ENCODE data around the gene PMF1.
"Not testable (repeated sequence)": the region's sequence is repeated elsewhere in the genome, so short reads cannot be mapped to it uniquely, and the experiment has no call there.

Gene PMF1

DNA sequence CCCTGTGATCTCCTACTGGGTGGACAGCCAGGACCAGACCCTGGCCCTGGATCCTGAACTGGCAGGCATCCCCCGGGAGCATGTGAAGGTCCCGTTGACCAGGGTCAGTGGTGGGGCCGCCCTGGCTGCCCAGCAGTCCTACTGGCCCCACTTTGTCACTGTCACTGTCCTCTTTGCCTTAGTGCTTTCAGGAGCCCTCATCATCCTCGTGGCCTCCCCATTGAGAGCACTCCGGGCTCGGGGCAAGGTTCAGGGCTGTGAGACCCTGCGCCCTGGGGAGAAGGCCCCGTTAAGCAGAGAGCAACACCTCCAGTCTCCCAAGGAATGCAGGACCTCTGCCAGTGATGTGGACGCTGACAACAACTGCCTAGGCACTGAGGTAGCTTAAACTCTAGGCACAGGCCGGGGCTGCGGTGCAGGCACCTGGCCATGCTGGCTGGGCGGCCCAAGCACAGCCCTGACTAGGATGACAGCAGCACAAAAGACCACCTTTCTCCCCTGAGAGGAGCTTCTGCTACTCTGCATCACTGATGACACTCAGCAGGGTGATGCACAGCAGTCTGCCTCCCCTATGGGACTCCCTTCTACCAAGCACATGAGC, 36.1 kb upstream of the PMF1 start:
- DNase-seq (ENCODE audit: low read depth): no peak
- in situ Hi-C loops (cut with HindIII; ENCODE audit: low sequenced_read_pairs): no loop called here
- no peak overlapping the region for H3K4me3 ChIP-seq (ENCODE audit: low read depth, low read length)
- TF ChIP-seq, protein P1, sequence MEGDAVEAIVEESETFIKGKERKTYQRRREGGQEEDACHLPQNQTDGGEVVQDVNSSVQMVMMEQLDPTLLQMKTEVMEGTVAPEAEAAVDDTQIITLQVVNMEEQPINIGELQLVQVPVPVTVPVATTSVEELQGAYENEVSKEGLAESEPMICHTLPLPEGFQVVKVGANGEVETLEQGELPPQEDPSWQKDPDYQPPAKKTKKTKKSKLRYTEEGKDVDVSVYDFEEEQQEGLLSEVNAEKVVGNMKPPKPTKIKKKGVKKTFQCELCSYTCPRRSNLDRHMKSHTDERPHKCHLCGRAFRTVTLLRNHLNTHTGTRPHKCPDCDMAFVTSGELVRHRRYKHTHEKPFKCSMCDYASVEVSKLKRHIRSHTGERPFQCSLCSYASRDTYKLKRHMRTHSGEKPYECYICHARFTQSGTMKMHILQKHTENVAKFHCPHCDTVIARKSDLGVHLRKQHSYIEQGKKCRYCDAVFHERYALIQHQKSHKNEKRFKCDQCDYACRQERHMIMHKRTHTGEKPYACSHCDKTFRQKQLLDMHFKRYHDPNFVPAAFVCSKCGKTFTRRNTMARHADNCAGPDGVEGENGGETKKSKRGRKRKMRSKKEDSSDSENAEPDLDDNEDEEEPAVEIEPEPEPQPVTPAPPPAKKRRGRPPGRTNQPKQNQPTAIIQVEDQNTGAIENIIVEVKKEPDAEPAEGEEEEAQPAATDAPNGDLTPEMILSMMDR (IDR thresholded peaks at IDR 0.05; ENCODE audit: low read depth, low read length, missing control alignments): no peak

GRCh38 chr1:156177919-156178654, 34.7 kb upstream of the PMF1 start:
- DNase-seq (ENCODE audit: low read depth): no peak
- in situ Hi-C loops (cut with HindIII; ENCODE audit: low sequenced_read_pairs): no loop called here
- H3K4me3 ChIP-seq (ENCODE audit: low read depth, low read length): no peak overlapping the region
- TF ChIP-seq, protein P1 (IDR thresholded peaks at IDR 0.05; ENCODE audit: low read depth, low read length, missing control alignments): no peak

DNA sequence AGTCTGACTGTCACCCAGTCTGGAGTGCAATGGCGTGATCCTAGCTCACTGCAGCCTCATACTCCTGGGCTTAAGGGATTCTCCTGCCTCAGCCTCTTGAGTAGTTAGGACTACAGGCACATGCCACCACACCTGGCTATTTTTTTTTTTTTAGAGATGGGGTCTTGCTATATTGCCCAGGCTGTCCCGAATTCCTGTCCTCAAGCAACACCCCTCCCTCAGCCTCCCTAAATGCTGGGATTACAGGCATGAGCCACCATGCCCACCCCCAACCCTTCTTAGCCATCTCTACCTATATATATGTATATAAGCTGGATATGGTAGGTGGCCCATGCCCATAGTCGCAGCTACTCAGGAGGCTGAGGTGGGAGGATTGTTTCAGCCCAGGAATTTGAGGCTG, 32.3 kb upstream of the PMF1 start:
- TF ChIP-seq, protein P1 (IDR thresholded peaks at IDR 0.05; ENCODE audit: low read depth, low read length, missing control alignments): no peak
- no peak for DNase-seq (ENCODE audit: low read depth)
- no peak overlapping the region for H3K4me3 ChIP-seq (ENCODE audit: low read depth, low read length)

DNA sequence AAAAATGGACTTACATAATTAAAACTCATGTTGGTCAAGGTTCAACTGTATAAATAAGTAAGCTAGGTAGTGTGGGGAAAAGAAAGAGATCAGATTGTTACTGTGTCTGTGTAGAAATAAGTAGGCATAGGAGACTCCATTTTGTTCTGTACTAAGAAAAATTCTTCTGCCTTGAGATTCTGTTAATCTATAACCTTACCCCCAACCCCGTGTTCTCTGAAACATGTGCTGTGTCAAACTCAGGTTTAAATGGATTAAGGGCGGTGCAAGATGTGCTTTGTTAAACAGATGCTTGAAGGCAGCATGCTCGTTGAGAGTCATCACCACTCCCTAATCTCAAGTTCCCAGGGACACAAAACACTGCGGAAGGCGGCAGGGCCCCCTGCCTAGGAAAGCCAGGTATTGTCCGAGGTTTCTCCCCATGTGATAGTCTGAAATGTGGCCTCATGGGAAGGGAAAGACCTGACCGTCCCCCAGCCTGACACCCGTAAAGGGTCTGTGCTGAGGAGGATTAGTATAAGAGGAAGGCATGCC, 31.3 kb upstream of the PMF1 start:
- DNase-seq (ENCODE audit: low read depth); H3K4me3 ChIP-seq (ENCODE audit: low read depth, low read length); in situ Hi-C loops (cut with HindIII; ENCODE audit: low sequenced_read_pairs): not testable (repeated sequence)

More for the DNA sequence above, 32.3 kb upstream of the PMF1 start:
- in situ Hi-C loops (cut with HindIII; ENCODE audit: low sequenced_read_pairs): no loop called here

DNA sequence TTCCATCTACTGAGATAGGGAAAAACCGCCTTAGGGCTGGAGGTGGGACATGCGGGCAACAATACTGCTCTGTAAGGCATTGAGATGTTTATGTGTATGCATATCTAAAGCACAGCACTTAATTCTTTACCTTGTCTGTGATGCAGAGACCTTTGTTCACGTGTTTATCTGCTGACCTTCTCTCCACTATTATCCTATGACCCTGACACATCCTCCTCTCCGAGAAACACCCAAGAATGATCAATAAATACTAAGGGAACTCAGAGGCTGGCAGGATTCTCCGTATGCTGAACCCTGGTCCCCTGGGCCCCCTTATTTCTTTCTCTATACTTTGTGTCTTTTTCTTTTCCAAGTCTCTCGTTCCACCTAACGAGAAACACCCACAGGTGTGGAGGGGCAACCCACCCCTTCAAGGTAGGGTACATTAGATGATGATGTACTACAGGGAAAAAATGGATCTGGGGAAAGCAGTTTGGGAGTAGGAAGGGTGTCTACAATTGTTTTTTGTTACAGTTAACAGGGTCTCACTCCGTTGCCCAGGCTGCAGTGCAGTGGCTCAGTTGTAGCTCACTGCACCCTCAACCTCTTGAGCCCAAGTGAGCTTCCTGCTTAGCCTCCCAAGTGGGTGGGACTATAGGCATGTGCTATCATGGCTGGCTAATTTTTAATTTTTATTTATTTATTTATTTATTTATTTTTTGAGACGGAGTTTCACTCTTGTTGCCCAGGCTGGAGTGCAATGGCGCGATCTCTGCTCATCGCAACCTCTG, 30.6 kb upstream of the PMF1 start:
- H3K4me3 ChIP-seq (ENCODE audit: low read depth, low read length); in situ Hi-C loops (cut with HindIII; ENCODE audit: low sequenced_read_pairs); DNase-seq (ENCODE audit: low read depth): not testable (repeated sequence)

DNA sequence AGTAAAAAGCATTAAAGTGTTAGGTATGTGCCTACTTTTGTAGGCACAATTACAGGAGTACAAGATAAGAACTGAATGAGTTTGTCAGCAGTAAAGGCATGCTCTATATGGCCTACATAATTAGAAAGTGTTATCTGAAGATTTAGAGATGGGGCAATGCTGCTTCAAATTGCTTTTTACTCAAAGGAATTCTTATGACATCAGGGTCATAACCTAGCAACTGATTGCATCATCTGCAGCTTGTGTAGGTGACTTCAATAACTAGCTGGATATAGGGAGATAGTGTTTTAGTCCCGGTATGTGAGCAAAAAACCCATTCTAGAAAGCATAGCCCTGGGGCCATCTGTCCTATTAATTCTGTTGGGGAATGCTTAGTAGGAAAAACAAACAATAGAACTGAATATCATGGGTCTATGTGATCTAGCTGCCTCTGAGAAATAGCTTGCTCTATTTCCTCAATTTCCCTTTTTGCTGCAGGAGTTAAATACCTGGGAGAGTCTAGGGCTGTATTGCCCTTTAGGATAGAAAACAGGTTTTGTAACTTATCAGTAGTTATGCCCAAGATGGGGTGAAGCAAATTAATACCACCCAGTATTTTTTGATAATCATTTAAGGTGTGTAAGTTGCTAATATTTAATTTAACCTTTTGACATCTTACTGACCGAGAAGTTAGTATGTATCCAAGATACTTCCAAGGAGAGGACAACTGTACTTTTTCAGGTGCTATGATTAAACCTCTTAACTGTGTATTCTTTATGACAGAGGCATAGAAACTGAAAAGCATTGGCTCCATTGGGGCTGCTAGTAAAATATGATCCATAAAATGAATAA, 26.2 kb upstream of the PMF1 start:
- H3K4me3 ChIP-seq (ENCODE audit: low read depth, low read length); in situ Hi-C loops (cut with HindIII; ENCODE audit: low sequenced_read_pairs); DNase-seq (ENCODE audit: low read depth): not testable (repeated sequence)

GRCh38 chr1:156190265-156190664, 22.5 kb upstream of the PMF1 start:
- DNase-seq (ENCODE audit: low read depth); in situ Hi-C loops (cut with HindIII; ENCODE audit: low sequenced_read_pairs): not testable (repeated sequence)

DNA sequence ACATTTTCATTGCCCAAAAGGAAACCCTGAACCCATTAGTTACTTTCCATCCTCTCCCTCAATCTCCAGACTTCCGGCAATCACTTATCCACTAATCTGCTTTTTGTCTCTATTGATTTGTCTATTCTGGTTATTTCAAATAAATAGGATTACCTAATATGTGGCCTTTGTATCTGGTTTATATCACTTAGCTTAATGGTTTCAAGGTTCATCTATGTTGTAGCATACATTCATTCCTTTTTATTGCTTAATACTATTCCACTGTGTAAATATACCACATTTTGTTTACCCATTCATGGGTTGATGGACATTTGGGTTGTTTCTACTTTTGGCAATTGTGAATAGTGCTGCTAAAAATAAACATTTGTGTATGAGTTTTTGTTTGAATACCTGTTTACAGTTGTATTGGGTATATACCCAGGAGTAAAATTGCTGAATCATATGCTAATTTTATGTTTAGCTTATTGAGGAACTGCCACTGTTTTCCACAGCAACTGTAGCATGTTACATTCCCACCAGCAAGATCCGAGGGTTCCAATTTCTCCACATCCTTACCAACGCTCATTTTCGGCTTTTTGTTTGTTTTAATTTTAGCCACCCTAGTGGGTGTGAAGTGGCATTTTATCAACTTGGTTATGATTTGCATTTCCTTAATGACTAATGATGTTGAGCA, 21.4 kb upstream of the PMF1 start:
- no peak overlapping the region for H3K4me3 ChIP-seq (ENCODE audit: low read depth, low read length)
- DNase-seq (ENCODE audit: low read depth): no peak
- TF ChIP-seq, protein P1 (IDR thresholded peaks at IDR 0.05; ENCODE audit: low read depth, low read length, missing control alignments): no peak
- in situ Hi-C loops (cut with HindIII; ENCODE audit: low sequenced_read_pairs): no loop called here

More at GRCh38 chr1:156190265-156190664, 22.5 kb upstream of the PMF1 start:
- not testable (repeated sequence) for H3K4me3 ChIP-seq (ENCODE audit: low read depth, low read length)
